ENCODE results near the gene TIMP2. TPM values are rescaled to one million over a fixed set of nuclear protein-coding genes. Genes with fewer than 3 reads are reported as not detected.

The TIMP2 gene
- total RNA-seq, 4 donors from 2014 or later: 187 to 456 (median 339) TPM

DNA sequence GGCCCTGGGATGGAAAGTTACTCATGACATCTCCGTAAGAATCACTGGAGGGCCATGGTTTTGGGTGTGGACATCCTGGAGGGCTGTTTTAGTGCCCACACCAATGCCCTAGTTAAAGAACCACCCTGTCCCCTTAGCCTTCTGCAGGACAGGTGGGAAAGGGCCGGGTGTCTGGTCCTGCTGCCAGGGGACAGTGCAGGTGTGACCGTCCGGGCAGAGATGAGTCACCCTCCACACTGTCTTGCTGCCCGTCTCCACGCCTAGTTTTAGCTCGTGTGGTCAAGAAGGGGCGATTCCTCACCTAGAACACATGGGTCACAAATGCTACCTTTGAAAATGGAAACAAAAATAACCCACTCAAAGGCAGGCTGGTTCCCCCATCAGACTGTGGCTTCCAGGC, 39.2 kb downstream of the TIMP2 start:
- Histone ChIP-seq H3K36me3 (no peaks in the 10 kb centered on the region), H3K27me3 (no peaks in the 10 kb centered on the region), H3K9me3 (no peaks in the 10 kb centered on the region), H3K4me3 (no peak overlapping the region), H3K27ac (peak overlapping the region; percentile 88 to 99 (median 98)), H3K4me1 (peaks cover 0 to 100% (median 83%) of the 10 kb centered on the region in 4 donors)
- DNase-seq (ENCODE audit: low spot score in 2 of 2): no peak
- TF ChIP-seq EP300 (IDR thresholded peaks at IDR 0.05): no peak
- TF ChIP-seq, protein P1, sequence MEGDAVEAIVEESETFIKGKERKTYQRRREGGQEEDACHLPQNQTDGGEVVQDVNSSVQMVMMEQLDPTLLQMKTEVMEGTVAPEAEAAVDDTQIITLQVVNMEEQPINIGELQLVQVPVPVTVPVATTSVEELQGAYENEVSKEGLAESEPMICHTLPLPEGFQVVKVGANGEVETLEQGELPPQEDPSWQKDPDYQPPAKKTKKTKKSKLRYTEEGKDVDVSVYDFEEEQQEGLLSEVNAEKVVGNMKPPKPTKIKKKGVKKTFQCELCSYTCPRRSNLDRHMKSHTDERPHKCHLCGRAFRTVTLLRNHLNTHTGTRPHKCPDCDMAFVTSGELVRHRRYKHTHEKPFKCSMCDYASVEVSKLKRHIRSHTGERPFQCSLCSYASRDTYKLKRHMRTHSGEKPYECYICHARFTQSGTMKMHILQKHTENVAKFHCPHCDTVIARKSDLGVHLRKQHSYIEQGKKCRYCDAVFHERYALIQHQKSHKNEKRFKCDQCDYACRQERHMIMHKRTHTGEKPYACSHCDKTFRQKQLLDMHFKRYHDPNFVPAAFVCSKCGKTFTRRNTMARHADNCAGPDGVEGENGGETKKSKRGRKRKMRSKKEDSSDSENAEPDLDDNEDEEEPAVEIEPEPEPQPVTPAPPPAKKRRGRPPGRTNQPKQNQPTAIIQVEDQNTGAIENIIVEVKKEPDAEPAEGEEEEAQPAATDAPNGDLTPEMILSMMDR (IDR thresholded peaks at IDR 0.05): no peak
- TF ChIP-seq POLR2A (IDR thresholded peaks at IDR 0.05): no peak
- WGBS, 2 donors: 70 to 88% methylated on average over 5 to 8 of the region's 8 CpGs

DNA sequence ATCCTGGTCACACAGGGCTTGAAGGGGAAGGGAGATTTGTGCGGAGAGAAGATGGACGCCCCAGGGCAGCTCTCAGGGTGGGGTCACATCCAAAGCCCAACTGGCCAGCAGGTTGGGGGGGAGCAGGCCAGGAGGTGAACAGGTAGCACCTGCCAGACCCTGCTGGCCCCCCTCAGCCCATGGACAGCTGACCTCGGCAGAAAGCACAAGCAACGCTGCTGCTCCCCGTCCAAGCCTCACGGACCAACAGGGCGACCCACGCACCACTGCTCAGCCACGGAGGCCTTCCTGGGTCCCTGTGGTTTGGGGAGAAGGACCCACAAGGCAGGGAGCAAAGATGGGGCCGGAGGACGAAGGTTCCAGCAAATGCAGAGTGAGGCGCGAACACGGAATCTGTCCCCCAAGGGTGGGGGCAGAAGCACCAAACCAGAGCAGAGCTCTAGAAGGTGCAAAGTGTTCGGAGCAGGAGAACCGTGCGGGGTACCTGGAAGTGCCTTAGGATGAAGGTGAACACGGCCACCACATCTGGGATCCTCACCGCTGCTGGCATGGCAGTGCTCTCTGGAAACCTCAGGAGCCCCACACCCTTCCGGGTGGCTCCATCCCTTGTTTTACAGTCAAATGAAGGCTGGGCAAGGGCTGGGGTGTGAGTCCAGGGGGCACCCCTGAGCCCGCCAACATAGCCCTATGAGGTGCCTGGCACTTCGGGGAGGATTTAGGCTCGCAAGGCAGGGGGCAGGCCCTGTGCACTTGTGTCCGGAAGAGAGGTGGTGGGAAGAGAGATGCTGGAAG, 40.1 kb downstream of the TIMP2 start:
- 67 to 75% methylated on average over 24 of the region's 24 CpGs for WGBS, 2 donors
- Histone ChIP-seq H3K9me3 (no peaks in the 10 kb centered on the region), H3K27me3 (no peaks in the 10 kb centered on the region), H3K27ac (peak overlapping the region; percentile 88 to 99 (median 98)), H3K36me3 (no peaks in the 10 kb centered on the region), H3K4me3 (peak overlapping the region in 2 of 4 donors; percentile 24 to 46), H3K4me1 (peaks cover 0 to 100% (median 84%) of the 10 kb centered on the region in 4 donors)
- no peak for DNase-seq (ENCODE audit: low spot score in 2 of 2)
- no peak for TF ChIP-seq POLR2A (IDR thresholded peaks at IDR 0.05)
- TF ChIP-seq, protein P1 (IDR thresholded peaks at IDR 0.05): no peak
- TF ChIP-seq EP300 (IDR thresholded peaks at IDR 0.05): no peak

DNA sequence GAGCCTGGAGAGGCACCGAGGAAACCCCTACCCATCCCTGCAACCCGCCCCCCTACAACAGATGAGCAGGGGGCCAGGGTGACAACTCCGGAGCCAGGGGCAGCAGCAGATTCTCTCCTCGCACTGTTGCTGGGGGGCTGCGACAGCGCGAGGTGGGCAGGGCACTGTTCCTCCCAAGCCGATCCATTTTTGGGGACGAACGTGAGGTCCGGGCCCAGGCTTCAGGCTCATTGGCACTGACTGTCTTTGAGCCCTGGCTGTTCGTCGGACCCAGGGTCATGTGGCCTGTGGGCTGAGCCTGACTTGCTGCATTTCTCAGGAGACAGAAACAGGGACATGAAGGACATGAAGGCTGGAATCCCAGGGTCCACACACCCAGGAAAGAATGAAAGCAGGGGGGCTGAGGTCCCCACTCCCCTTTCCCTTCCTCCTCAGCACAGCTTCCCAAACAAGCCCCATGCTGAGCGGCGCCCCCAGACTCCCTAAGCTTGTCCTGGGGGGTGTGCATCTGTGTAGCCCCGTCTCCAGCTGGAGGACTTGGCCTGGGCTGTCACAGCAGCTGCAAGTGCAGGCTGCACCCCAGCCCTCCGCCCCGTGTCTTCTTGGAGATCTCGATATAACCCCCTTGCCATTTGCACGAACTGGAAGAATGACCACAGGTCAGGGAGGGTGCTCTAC, 40.9 kb downstream of the TIMP2 start:
- no peaks in the 10 kb centered on the region for H3K36me3 ChIP-seq
- no peak for DNase-seq (ENCODE audit: low spot score in 2 of 2)
- H3K27me3 ChIP-seq: no peaks in the 10 kb centered on the region
- TF ChIP-seq, protein P1 (IDR thresholded peaks at IDR 0.05): no peak
- no peak for TF ChIP-seq POLR2A (IDR thresholded peaks at IDR 0.05)
- no peak for TF ChIP-seq EP300 (IDR thresholded peaks at IDR 0.05)
- H3K9me3 ChIP-seq: no peaks in the 10 kb centered on the region
- peaks cover 0 to 100% (median 86%) of the 10 kb centered on the region in 4 donors for H3K4me1 ChIP-seq
- 17 to 21% methylated on average over 17 to 20 of the region's 20 CpGs for WGBS, 2 donors
- H3K4me3 ChIP-seq: peak overlapping the region; percentile 22 to 46 (median 28)
- peak overlapping the region; percentile 88 to 99 (median 98) for H3K27ac ChIP-seq

DNA sequence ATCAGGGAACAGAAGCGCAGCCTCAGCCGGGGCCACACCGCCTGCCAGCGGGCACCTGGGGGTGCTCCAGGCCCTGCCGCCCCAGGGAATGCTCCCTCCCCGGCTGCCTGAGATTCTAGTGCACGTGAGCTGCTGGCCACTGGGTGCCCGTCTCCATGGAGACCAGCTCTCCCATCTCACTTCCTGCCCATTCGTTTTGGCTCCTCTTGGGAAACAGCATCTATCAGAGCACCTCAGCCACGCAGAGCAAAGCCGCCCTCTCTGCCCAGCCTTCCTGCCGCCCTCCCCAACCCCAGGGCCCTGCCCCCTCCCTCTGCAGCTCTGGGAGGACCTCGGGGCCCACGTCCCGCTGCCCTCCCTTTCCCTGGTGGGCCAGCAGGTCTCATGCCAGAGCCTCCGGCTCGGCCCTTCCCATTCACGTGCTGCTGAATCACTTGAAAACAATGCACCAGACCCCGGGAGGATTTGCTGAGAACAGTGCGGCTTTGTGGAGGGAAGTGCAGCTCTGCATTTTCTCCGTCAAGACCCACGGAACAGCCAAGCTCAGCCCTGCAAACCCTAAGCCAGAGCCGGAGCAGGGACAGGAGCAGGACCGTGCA, 41.6 kb downstream of the TIMP2 start:
- peak; percentile 83 to 86 for DNase-seq (ENCODE audit: low spot score in 2 of 2)
- TF ChIP-seq POLR2A (IDR thresholded peaks at IDR 0.05): peak; percentile 75 to 82
- TF ChIP-seq, protein P1 (IDR thresholded peaks at IDR 0.05): peak in 3 of 5 experiments; percentile 5 to 44 (median 37)
- TF ChIP-seq EP300 (IDR thresholded peaks at IDR 0.05): peak; percentile 86 to 99
- Histone ChIP-seq H3K4me3 (peak overlapping the region; percentile 24 to 46 (median 28)), H3K4me1 (peaks cover 0 to 100% (median 87%) of the 10 kb centered on the region in 4 donors), H3K36me3 (no peaks in the 10 kb centered on the region), H3K27ac (peak overlapping the region; percentile 88 to 99 (median 98)), H3K9me3 (no peaks in the 10 kb centered on the region), H3K27me3 (no peaks in the 10 kb centered on the region)
- WGBS, 2 donors: 1 to 5% methylated on average over 24 of the region's 24 CpGs

All from tibial nerve (tissue), 4 donors.